Lower leg skin (tissue), 4 donors: Measurements from ENCODE around the gene MEPCE. TPM values are rescaled to one million over a fixed set of nuclear protein-coding genes. Genes with fewer than 3 reads are reported as not detected.

ENCODE experiments used
- DNase-seq, 2 donors: peaks; one replicate each; pipeline ENCODE4 v3.0.0-alpha.2; 2019; ENCODE audit warnings: low spot score in 2 of 2
- H3K4me3 ChIP-seq: fragments of 200-600 bp; sonication (generic); 2 replicates; pipeline ENCODE4 v1.5.1; 2017; ENCODE audit warnings: mild to moderate bottlenecking, low read depth; ENCODE audit not compliant: poor library complexity, severe bottlenecking
- CTCF ChIP-seq, 3 donors: fragments of 450-650 bp; IDR thresholded peaks; one replicate each; pipeline ENCODE4 v1.5.1; 2016; ENCODE audit warnings: antibody characterized with exemption in 3 of 3, mild to moderate bottlenecking in 3 of 3, moderate library complexity in 2 of 3
- POLR2A ChIP-seq, 2 donors: fragments of 450-650 bp; IDR thresholded peaks; one replicate each; pipeline ENCODE4 v1.6.1; 2016 to 2017; ENCODE audit warnings: antibody characterized with exemption in 2 of 2, mild to moderate bottlenecking in 1 of 2, moderate library complexity in 1 of 2
- WGBS, 2 donors: methylation state at CpG; one replicate each; pipeline ENCODE4 v1.1.5; 2018; 5-methylcytosine and 5-hydroxymethylcytosine counted together
- intact Hi-C: fragments of 100-400 bp; cut with DNase I; formaldehyde crosslinking; loops from one replicate; pipeline ENCODE4 v1.15.0; 2023; ENCODE audit warnings: low total_unique reads
- total RNA-seq, 4 donors: library from RNA; depleted of rRNA; stranded (reverse); fragments of >200 nt; gene quantifications; one replicate each; pipeline ENCODE4 v1.1.0, GENCODE V29; 2016

MEPCE gene
- total RNA-seq, 4 donors from 2014 or later = 26.1 to 54.4 (median 37.4) TPM

- WGBS, 2 donors = 0% methylated on average over 25 to 39 of the region's 40 CpGs
- peak overlapping the region; percentile 82 for H3K4me3 ChIP-seq
- peak; percentile 100 for DNase-seq
- intact Hi-C loops = no loop called here
- peak in 1 of 2 donors; percentile 57 for TF ChIP-seq POLR2A (IDR thresholded peaks at IDR 0.05)
- TF ChIP-seq CTCF (IDR thresholded peaks at IDR 0.05) = no peak
These were observed 529 bp upstream of the MEPCE start for GRCh38 chr7:100428967-100429636.

GRCh38 chr7:100430493-100431285 lies 1.1 kb downstream of the MEPCE start:
- peak overlapping the region; percentile 82 for H3K4me3 ChIP-seq
- TF ChIP-seq CTCF (IDR thresholded peaks at IDR 0.05) (no peak), POLR2A (IDR thresholded peaks at IDR 0.05) (no peak)
- DNase-seq = peak in 1 of 2 donors; percentile 89
- 20 to 24% methylated on average over 28 to 31 of the region's 31 CpGs for WGBS, 2 donors
- intact Hi-C loops = no loop called here

DNA sequence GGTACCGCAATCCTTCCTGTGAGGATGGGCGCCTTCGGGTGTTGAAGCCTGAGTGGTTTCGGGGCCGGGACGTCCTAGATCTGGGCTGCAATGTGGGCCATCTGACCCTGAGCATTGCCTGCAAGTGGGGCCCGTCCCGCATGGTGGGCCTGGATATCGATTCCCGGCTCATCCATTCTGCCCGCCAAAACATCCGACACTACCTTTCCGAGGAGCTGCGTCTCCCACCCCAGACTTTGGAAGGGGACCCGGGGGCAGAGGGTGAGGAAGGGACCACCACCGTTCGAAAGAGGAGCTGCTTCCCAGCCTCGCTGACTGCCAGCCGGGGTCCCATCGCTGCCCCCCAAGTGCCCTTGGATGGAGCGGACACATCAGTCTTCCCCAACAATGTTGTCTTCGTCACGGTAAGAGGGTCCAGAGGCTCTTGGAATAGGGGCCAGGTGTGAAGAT lies 1.7 kb downstream of the MEPCE start:
- TF ChIP-seq CTCF (IDR thresholded peaks at IDR 0.05) (no peak), POLR2A (IDR thresholded peaks at IDR 0.05) (no peak)
- 87 to 93% methylated on average over 23 of the region's 23 CpGs for WGBS, 2 donors
- no peak overlapping the region for H3K4me3 ChIP-seq

DNA sequence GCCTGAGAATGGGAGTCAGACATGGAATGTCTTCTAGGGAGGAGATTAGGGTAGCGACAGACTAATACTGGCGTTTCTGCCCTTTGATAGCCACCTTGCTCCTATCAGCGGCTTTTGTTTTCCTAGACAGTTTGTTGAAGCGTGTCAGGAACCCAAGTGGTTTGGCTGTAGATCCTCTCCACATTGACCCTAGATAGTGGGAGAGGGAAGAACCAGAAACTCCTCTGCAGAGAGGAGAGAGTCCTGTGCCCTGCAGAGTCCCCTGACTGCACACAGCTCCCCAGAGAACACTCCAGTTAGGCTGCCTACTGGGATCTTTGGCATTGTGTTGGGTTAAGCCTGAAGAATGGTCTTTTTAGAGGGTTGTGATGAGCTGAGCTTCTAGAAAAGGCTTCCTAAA lies 2.4 kb downstream of the MEPCE start:
- H3K4me3 ChIP-seq = no peak overlapping the region
- no peak for DNase-seq
- intact Hi-C loops = no loop called here
- TF ChIP-seq POLR2A (IDR thresholded peaks at IDR 0.05) (no peak), CTCF (IDR thresholded peaks at IDR 0.05) (no peak)
- 76 to 83% methylated on average over 4 of the region's 4 CpGs for WGBS, 2 donors

More for the DNA sequence above, 1.7 kb downstream of the MEPCE start:
- DNase-seq = peak in 1 of 2 donors; percentile 86
- intact Hi-C loops = no loop called here

DNA sequence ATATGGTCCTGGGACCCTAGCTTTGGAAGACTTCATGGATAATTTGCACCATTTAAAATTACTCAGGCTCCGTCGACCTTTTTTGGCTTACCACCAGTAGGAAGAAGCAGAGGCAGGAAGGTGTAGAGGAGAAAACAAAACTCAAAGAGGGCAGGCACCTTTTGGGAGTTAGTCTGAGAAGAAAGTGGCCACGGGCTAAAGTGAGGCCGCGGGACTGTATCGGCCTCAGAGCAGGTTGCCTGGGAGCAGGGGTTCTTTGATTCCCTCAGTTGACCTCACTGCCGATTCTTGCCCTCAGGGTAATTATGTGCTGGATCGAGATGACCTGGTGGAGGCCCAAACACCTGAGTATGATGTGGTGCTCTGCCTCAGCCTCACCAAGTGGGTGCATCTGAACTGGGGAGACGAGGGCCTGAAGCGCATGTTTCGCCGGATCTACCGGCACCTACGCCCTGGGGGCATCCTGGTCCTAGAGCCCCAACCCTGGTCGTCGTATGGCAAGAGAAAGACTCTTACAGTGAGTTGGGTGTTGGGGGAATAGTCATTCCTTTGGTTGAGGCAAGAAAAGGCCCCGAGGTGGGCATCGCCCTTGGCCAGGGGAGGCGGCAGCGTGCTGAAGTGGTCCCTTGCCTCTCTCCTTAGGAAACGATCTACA lies 3.1 kb downstream of the MEPCE start:
- 73 to 76% methylated on average over 20 to 21 of the region's 21 CpGs for WGBS, 2 donors
- peak in 1 of 2 donors; percentile 83 for DNase-seq
- intact Hi-C loops = no loop called here
- H3K4me3 ChIP-seq = no peak overlapping the region
- no peak for TF ChIP-seq CTCF (IDR thresholded peaks at IDR 0.05)
- TF ChIP-seq POLR2A (IDR thresholded peaks at IDR 0.05) = no peak
